ENCODE data around the gene HEMGN.

DNA sequence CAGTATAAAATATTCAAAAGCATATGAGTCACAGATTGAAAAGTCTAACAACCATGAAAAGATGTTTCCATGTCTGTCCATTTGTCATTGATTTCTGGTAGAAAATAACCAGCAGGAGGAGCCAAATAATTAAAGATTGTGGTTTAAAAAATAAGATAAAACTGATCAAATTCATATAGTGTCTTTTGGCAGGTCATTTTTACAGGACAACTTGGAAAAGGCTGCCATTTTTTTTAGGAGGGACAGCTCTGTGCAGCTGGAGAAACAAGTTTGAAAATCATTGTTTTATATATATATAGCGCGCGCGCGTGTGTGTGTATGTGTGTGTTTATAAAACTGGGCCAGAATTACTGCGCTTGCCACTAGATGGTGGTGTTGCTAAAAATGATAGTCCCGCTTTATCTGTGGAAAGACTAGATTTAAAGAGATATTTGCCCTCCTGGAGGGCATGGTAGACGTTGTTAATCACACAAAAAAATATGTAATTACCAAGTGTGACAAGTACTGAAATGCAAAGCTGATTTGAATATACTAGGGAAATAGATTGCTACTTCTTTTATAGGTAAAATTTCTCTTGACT, 14.4 kb downstream of the HEMGN start:
- TF ChIP-seq, protein P1, sequence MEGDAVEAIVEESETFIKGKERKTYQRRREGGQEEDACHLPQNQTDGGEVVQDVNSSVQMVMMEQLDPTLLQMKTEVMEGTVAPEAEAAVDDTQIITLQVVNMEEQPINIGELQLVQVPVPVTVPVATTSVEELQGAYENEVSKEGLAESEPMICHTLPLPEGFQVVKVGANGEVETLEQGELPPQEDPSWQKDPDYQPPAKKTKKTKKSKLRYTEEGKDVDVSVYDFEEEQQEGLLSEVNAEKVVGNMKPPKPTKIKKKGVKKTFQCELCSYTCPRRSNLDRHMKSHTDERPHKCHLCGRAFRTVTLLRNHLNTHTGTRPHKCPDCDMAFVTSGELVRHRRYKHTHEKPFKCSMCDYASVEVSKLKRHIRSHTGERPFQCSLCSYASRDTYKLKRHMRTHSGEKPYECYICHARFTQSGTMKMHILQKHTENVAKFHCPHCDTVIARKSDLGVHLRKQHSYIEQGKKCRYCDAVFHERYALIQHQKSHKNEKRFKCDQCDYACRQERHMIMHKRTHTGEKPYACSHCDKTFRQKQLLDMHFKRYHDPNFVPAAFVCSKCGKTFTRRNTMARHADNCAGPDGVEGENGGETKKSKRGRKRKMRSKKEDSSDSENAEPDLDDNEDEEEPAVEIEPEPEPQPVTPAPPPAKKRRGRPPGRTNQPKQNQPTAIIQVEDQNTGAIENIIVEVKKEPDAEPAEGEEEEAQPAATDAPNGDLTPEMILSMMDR (IDR thresholded peaks at IDR 0.05; ENCODE audit: insufficient read depth, low read length) = peak; percentile 11
- no peak for TF ChIP-seq GABPA (IDR thresholded peaks at IDR 0.05; ENCODE audit: low read depth)
- TF ChIP-seq POLR2AphosphoS5 (IDR thresholded peaks at IDR 0.05; ENCODE audit: low read depth) = no peak
- TF ChIP-seq, protein P2, sequence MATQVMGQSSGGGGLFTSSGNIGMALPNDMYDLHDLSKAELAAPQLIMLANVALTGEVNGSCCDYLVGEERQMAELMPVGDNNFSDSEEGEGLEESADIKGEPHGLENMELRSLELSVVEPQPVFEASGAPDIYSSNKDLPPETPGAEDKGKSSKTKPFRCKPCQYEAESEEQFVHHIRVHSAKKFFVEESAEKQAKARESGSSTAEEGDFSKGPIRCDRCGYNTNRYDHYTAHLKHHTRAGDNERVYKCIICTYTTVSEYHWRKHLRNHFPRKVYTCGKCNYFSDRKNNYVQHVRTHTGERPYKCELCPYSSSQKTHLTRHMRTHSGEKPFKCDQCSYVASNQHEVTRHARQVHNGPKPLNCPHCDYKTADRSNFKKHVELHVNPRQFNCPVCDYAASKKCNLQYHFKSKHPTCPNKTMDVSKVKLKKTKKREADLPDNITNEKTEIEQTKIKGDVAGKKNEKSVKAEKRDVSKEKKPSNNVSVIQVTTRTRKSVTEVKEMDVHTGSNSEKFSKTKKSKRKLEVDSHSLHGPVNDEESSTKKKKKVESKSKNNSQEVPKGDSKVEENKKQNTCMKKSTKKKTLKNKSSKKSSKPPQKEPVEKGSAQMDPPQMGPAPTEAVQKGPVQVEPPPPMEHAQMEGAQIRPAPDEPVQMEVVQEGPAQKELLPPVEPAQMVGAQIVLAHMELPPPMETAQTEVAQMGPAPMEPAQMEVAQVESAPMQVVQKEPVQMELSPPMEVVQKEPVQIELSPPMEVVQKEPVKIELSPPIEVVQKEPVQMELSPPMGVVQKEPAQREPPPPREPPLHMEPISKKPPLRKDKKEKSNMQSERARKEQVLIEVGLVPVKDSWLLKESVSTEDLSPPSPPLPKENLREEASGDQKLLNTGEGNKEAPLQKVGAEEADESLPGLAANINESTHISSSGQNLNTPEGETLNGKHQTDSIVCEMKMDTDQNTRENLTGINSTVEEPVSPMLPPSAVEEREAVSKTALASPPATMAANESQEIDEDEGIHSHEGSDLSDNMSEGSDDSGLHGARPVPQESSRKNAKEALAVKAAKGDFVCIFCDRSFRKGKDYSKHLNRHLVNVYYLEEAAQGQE (IDR thresholded peaks at IDR 0.05; ENCODE audit: insufficient replicate concordance, low read depth) = no peak
